ENCODE data around the gene TGFBR2. TPM values are rescaled to one million over a fixed set of nuclear protein-coding genes. Genes with fewer than 3 reads are reported as not detected.

TGFBR2 gene
- total and polyA plus RNA-seq, 2 experiments from 2014 or later, result 42.2 to 52.8 TPM

GRCh38 chr3:30617653-30618052 lies 11.3 kb downstream of the TGFBR2 start:
- no peaks in the 10 kb centered on the region for H3K36me3 ChIP-seq (replicated peaks; ENCODE audit: insufficient read depth, low read depth)
- TF ChIP-seq CTCF (IDR thresholded peaks at IDR 0.05; ENCODE audit: poor library complexity), result no peak
- no peak for TF ChIP-seq EZH2phosphoT487 (IDR thresholded peaks at IDR 0.05; ENCODE audit: low read depth, severe bottlenecking, unreplicated experiment)
- TF ChIP-seq EZH2 (IDR thresholded peaks at IDR 0.05; ENCODE audit: borderline replicate concordance), result no peak
- H3K79me2 ChIP-seq, result peaks cover 99% of the 10 kb centered on the region
- H3K27ac ChIP-seq, result no peak overlapping the region
- H3K9me2 ChIP-seq (replicated peaks; ENCODE audit: insufficient read depth), result no peaks in the 10 kb centered on the region
- peaks cover 10% of the 10 kb centered on the region for H3K4me1 ChIP-seq (ENCODE audit: insufficient read depth)
- H4K20me1 ChIP-seq (ENCODE audit: insufficient read depth, poor library complexity, severe bottlenecking), result peaks cover 32% of the 10 kb centered on the region
- no peak for DNase-seq (ENCODE audit: low spot score)
- no peak overlapping the region for H2AFZ ChIP-seq
- H3K4me3 ChIP-seq, result no peak overlapping the region
- 87% methylated on average over 2 of the region's 2 CpGs for WGBS (ENCODE audit: low lambda C conversion rate, missing lambda C conversion rate)
- H3K9me3 ChIP-seq (ENCODE audit: low read depth), result no peaks in the 10 kb centered on the region
- no peaks in the 10 kb centered on the region for H3K27me3 ChIP-seq
- H3K4me2 ChIP-seq, result no peak overlapping the region

- H3K4me1 ChIP-seq (ENCODE audit: insufficient read depth), result peaks cover 10% of the 10 kb centered on the region
These were observed 12.1 kb downstream of the TGFBR2 start for GRCh38 chr3:30618526-30618925.

GRCh38 chr3:30619318-30619717 lies 12.9 kb downstream of the TGFBR2 start:
- no peaks in the 10 kb centered on the region for H3K9me2 ChIP-seq (replicated peaks; ENCODE audit: insufficient read depth)
- no peak for DNase-seq (ENCODE audit: low spot score)
- no peak overlapping the region for H3K27ac ChIP-seq
- WGBS (ENCODE audit: low lambda C conversion rate, missing lambda C conversion rate), result 100% methylated on average over 1 of the region's 1 CpG
- no peak overlapping the region for H3K4me3 ChIP-seq
- H3K79me2 ChIP-seq, result peaks cover 98% of the 10 kb centered on the region
- H3K4me1 ChIP-seq (ENCODE audit: insufficient read depth), result peaks cover 10% of the 10 kb centered on the region
- H3K9me3 ChIP-seq (ENCODE audit: low read depth), result no peaks in the 10 kb centered on the region
- no peaks in the 10 kb centered on the region for H3K36me3 ChIP-seq (replicated peaks; ENCODE audit: insufficient read depth, low read depth)
- peaks cover 23% of the 10 kb centered on the region for H4K20me1 ChIP-seq (ENCODE audit: insufficient read depth, poor library complexity, severe bottlenecking)
- TF ChIP-seq CTCF (IDR thresholded peaks at IDR 0.05; ENCODE audit: poor library complexity) (no peak), EZH2phosphoT487 (IDR thresholded peaks at IDR 0.05; ENCODE audit: low read depth, severe bottlenecking, unreplicated experiment) (no peak), EZH2 (IDR thresholded peaks at IDR 0.05; ENCODE audit: borderline replicate concordance) (no peak)
- H2AFZ ChIP-seq, result no peak overlapping the region
- H3K27me3 ChIP-seq, result no peaks in the 10 kb centered on the region
- H3K4me2 ChIP-seq, result no peak overlapping the region

More at GRCh38 chr3:30618526-30618925, 12.1 kb downstream of the TGFBR2 start:
- H3K9me3 ChIP-seq (ENCODE audit: low read depth), result no peaks in the 10 kb centered on the region
- no peaks in the 10 kb centered on the region for H3K27me3 ChIP-seq
- no peaks in the 10 kb centered on the region for H3K9me2 ChIP-seq (replicated peaks; ENCODE audit: insufficient read depth)
- H3K36me3 ChIP-seq (replicated peaks; ENCODE audit: insufficient read depth, low read depth), result no peaks in the 10 kb centered on the region
- peaks cover 25% of the 10 kb centered on the region for H4K20me1 ChIP-seq (ENCODE audit: insufficient read depth, poor library complexity, severe bottlenecking)
- H3K4me3 ChIP-seq, result no peak overlapping the region
- over 99% methylated on average over 3 of the region's 3 CpGs for WGBS (ENCODE audit: low lambda C conversion rate, missing lambda C conversion rate)
- no peak for DNase-seq (ENCODE audit: low spot score)
- no peak overlapping the region for H3K27ac ChIP-seq
- no peak overlapping the region for H2AFZ ChIP-seq
- peaks cover 98% of the 10 kb centered on the region for H3K79me2 ChIP-seq
- H3K4me2 ChIP-seq, result no peak overlapping the region
- TF ChIP-seq CTCF (IDR thresholded peaks at IDR 0.05; ENCODE audit: poor library complexity), result no peak
- TF ChIP-seq EZH2 (IDR thresholded peaks at IDR 0.05; ENCODE audit: borderline replicate concordance), result no peak
- TF ChIP-seq EZH2phosphoT487 (IDR thresholded peaks at IDR 0.05; ENCODE audit: low read depth, severe bottlenecking, unreplicated experiment), result no peak
